Measurements from ENCODE around the gene PTEN.
A peak's percentile ranks its signal among the peaks of the same experiment; 100 is the strongest.

Gene PTEN

DNA sequence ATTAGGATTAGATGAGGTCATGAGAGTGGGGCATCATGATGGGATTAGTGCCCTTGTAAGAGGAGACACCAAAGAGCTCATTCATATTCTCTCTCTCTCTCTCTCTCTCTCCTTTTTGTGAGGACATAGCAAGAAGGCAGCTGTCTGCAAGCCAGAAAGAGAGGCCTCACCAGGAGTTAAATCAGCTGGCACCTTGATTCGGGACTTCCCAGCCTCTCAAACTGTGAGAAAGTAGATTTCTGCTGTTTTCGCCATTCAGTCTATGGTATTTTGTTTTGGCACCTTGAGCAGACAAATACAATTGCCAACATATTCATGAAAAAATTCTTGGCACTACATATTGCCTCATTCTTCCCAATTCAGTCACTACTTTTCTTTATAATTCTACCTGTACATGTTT, 24.8 kb upstream of the PTEN start:
- no peak overlapping the region for H3K4me3 ChIP-seq (ENCODE audit: low read length)
- no peak for DNase-seq (ENCODE audit: low read depth)
- TF ChIP-seq CTCF (conservative IDR thresholded peaks at IDR 0.05; ENCODE audit: low read depth, low read length) = no peak

DNA sequence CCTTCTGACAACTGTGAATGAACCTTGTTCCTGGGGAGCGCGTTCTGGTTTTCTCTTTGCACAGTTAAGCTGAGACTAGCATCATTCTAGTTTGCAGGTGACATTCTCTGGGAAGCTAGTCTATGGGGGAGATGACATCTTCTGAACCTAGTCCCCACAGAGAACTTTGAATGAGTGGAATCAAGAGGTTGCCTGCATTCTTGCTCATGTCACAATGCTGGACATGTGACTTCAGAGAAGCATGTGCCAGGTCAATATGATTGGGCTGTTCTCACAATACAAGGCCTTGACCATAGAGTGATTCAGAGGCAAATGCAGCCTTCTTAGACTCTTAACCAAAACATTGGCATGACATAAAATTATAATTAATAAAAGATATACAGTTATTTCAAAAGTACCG, 22.2 kb upstream of the PTEN start:
- TF ChIP-seq CTCF (conservative IDR thresholded peaks at IDR 0.05; ENCODE audit: low read depth, low read length) = no peak
- no peak for DNase-seq (ENCODE audit: low read depth)
- H3K4me3 ChIP-seq (ENCODE audit: low read length) = no peak overlapping the region

GRCh38 chr10:87842220-87842641, 21.2 kb upstream of the PTEN start:
- peak; percentile 59 for DNase-seq (ENCODE audit: low read depth)
- H3K4me3 ChIP-seq (ENCODE audit: low read length) = no peak overlapping the region
- no peak for TF ChIP-seq CTCF (conservative IDR thresholded peaks at IDR 0.05; ENCODE audit: low read depth, low read length)

GRCh38 chr10:87842776-87843497, 20.5 kb upstream of the PTEN start:
- no peak overlapping the region for H3K4me3 ChIP-seq (ENCODE audit: low read length)
- TF ChIP-seq CTCF (conservative IDR thresholded peaks at IDR 0.05; ENCODE audit: low read depth, low read length) = no peak
- no peak for DNase-seq (ENCODE audit: low read depth)

DNA sequence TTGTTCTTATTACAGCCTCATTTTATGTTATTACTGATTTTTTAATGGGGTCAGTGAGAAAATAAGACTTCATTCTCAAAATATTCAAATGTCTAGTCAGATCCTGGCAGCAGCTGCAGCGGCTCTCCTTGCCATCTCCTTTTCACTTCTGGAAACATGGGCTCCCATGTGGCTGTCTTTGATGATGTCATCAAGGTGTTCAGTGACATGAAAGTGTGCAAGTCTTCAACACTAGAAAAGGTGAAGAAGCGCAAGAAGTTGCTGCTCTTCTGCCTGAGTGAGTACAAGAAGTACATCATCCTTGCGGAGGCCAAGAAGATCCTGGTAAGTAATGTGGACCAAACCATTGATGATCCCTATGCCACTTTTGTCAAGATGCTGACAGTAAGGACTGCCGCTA, 19.7 kb upstream of the PTEN start:
- no peak for TF ChIP-seq CTCF (conservative IDR thresholded peaks at IDR 0.05; ENCODE audit: low read depth, low read length)
- H3K4me3 ChIP-seq (ENCODE audit: low read length) = no peak overlapping the region

GRCh38 chr10:87844837-87845623, 18.4 kb upstream of the PTEN start:
- no peak overlapping the region for H3K4me3 ChIP-seq (ENCODE audit: low read length)
- TF ChIP-seq CTCF (conservative IDR thresholded peaks at IDR 0.05; ENCODE audit: low read depth, low read length) = no peak
- DNase-seq (ENCODE audit: low read depth) = no peak

More for the DNA sequence above, 19.7 kb upstream of the PTEN start:
- DNase-seq (ENCODE audit: low read depth) = no peak

- no peak overlapping the region for H3K4me3 ChIP-seq (ENCODE audit: low read length)
- no peak for TF ChIP-seq CTCF (conservative IDR thresholded peaks at IDR 0.05; ENCODE audit: low read depth, low read length)
- DNase-seq (ENCODE audit: low read depth) = no peak
Measured at GRCh38 chr10:87845624-87845998, 17.8 kb upstream of the PTEN start.

Measured in retinal pigment epithelial cell (primary cell).